ENCODE data around the gene DCAF7. TPM values are rescaled to one million over a fixed set of nuclear protein-coding genes. Genes with fewer than 3 reads are reported as not detected.
A peak's percentile ranks its signal among the peaks of the same experiment; 100 is the strongest.

Gene DCAF7
- total and polyA plus RNA-seq, 2 of the 4 experiments (the other 2 are of a cell fraction) = 40.9 to 52.8 TPM

- TF ChIP-seq, protein P1, sequence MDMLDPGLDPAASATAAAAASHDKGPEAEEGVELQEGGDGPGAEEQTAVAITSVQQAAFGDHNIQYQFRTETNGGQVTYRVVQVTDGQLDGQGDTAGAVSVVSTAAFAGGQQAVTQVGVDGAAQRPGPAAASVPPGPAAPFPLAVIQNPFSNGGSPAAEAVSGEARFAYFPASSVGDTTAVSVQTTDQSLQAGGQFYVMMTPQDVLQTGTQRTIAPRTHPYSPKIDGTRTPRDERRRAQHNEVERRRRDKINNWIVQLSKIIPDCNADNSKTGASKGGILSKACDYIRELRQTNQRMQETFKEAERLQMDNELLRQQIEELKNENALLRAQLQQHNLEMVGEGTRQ (IDR thresholded peaks at IDR 0.05; ENCODE audit: low read depth, low read length) = no peak
- no peak for TF ChIP-seq MAFK (IDR thresholded peaks at IDR 0.05; ENCODE audit: low read depth, low read length)
- no peak for TF ChIP-seq POLR2A (IDR thresholded peaks at IDR 0.05; ENCODE audit: low read depth, low read length)
- TF ChIP-seq MXI1 (IDR thresholded peaks at IDR 0.05; ENCODE audit: borderline replicate concordance, low read depth, low read length) = no peak
- TF ChIP-seq RFX5 (IDR thresholded peaks at IDR 0.05; ENCODE audit: low read depth, low read length) = no peak
- no peak for TF ChIP-seq CHD1 (IDR thresholded peaks at IDR 0.05; ENCODE audit: low read depth, low read length)
- no peak for TF ChIP-seq RCOR1 (IDR thresholded peaks at IDR 0.05; ENCODE audit: insufficient replicate concordance, low read length)
- TF ChIP-seq CTCF (conservative IDR thresholded peaks at IDR 0.05; ENCODE audit: low read depth, low read length) = no peak
- TF ChIP-seq RAD21 (IDR thresholded peaks at IDR 0.05; ENCODE audit: low read length) = no peak
- TF ChIP-seq MAZ (IDR thresholded peaks at IDR 0.05; ENCODE audit: borderline replicate concordance, low read depth, low read length) = no peak
- TF ChIP-seq, protein P2, sequence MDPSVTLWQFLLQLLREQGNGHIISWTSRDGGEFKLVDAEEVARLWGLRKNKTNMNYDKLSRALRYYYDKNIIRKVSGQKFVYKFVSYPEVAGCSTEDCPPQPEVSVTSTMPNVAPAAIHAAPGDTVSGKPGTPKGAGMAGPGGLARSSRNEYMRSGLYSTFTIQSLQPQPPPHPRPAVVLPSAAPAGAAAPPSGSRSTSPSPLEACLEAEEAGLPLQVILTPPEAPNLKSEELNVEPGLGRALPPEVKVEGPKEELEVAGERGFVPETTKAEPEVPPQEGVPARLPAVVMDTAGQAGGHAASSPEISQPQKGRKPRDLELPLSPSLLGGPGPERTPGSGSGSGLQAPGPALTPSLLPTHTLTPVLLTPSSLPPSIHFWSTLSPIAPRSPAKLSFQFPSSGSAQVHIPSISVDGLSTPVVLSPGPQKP (IDR thresholded peaks at IDR 0.05; ENCODE audit: borderline replicate concordance, low read depth, low read length) = no peak
- TF ChIP-seq BHLHE40 (IDR thresholded peaks at IDR 0.05; ENCODE audit: low read depth, low read length) = no peak
- no peak for TF ChIP-seq SMC3 (IDR thresholded peaks at IDR 0.05; ENCODE audit: low read depth, low read length)
- no peak for TF ChIP-seq NFE2L2 (IDR thresholded peaks at IDR 0.05; ENCODE audit: low read depth, low read length)
- no peak for TF ChIP-seq FOS (IDR thresholded peaks at IDR 0.05; ENCODE audit: low read depth, low read length)
- TF ChIP-seq CEBPB (IDR thresholded peaks at IDR 0.05; ENCODE audit: low read depth, low read length) = no peak
- H3K9me1 ChIP-seq (ENCODE audit: insufficient read depth, low read length) = 0 out of 2 replicates have a peak, but pooled peaks cover 3% of the 10 kb centered on the region
- H3K9ac ChIP-seq (ENCODE audit: low read depth, low read length) = no peak overlapping the region
- in situ Hi-C loops (cut with MboI; ENCODE audit: low sequenced_read_pairs) = no loop called here
- no peak overlapping the region for H2BK5ac ChIP-seq (ENCODE audit: low read depth, low read length, poor library complexity, severe bottlenecking)
- no peaks in the 10 kb centered on the region for H3K27me3 ChIP-seq (ENCODE audit: control insufficient read depth, insufficient read depth, low read length)
- DNase-seq (no peak), ATAC-seq (ENCODE audit: low read depth) (no peak)
- no peak overlapping the region for H3K18ac ChIP-seq (ENCODE audit: low read depth, low read length)
- H4K5ac ChIP-seq (ENCODE audit: low read depth, low read length) = no peak overlapping the region
- intact Hi-C loops (cut with micrococcal nuclease) = no loop called here
- no peak overlapping the region for H3K27ac ChIP-seq (ENCODE audit: insufficient read depth, low read length)
- ChIA-PET CTCF (no interaction called here), POLR2A (ENCODE audit: unreplicated experiment) (interaction anchor here (0.7 kb wide), 1 partner anchor 77 kb away, joined by 3 read pairs; no protein-coding TSS in a partner anchor)
- BruUV-seq (replicated peaks) = TSS peak; percentile 22
- H2AK5ac ChIP-seq (ENCODE audit: low read depth, low read length) = no peak overlapping the region
- no peak overlapping the region for H3K4ac ChIP-seq (ENCODE audit: low read depth, low read length)
- dilution Hi-C loops (cut with HindIII; ENCODE audit: low sequenced_read_pairs, unreplicated experiment) = no loop called here
- no CpG with 5 or more reads among the region's 3 CpGs for WGBS, 2 experiments (ENCODE audit: extremely low coverage in 2 of 2, insufficient read length in 1 of 2)
- H2BK20ac ChIP-seq (ENCODE audit: low read depth, low read length) = no peak overlapping the region
- peaks cover 19 to 36% of the 10 kb centered on the region in 2 experiments; a peak in 3 of 4 replicates for H3K79me1 ChIP-seq (ENCODE audit: low read depth in 1 of 2, low read length in 2 of 2)
- no peak overlapping the region for H2AFZ ChIP-seq (replicated peaks; ENCODE audit: low read length, poor library complexity)
- H3K4me3 ChIP-seq (ENCODE audit: insufficient read depth, low read depth, low read length) = no peak overlapping the region
- H3K23ac ChIP-seq (ENCODE audit: low read depth, low read length) = no peak overlapping the region
- no peak overlapping the region for H3K4me2 ChIP-seq (ENCODE audit: low read depth, low read length)
- H3K36me3 ChIP-seq (ENCODE audit: control insufficient read depth, insufficient read depth, low read length) = peaks cover 46% of the 10 kb centered on the region
- no peak overlapping the region for H3K14ac ChIP-seq (replicated peaks; ENCODE audit: low read depth, low read length)
- no peaks in the 10 kb centered on the region for H3K4me1 ChIP-seq (ENCODE audit: control insufficient read depth, insufficient read depth, low read length)
- H2BK15ac ChIP-seq (ENCODE audit: low read depth, low read length) = no peak overlapping the region
- no peaks in the 10 kb centered on the region for H3K9me3 ChIP-seq (ENCODE audit: control insufficient read depth, insufficient read depth, low read length)
- no peak overlapping the region for H2AK9ac ChIP-seq (replicated peaks; ENCODE audit: low read depth, low read length, poor library complexity)
- no peak overlapping the region for H4K91ac ChIP-seq (ENCODE audit: insufficient read depth, low read depth, low read length)
- no peak overlapping the region for H2BK120ac ChIP-seq (ENCODE audit: low read depth, low read length)
- H3K56ac ChIP-seq (ENCODE audit: extremely low read depth, insufficient read depth, low read length) = no peak overlapping the region
- H4K20me1 ChIP-seq (ENCODE audit: insufficient read depth, low read length) = no peaks in the 10 kb centered on the region
- H4K8ac ChIP-seq (ENCODE audit: low read depth in 2 of 2, low read length in 2 of 2) = no peak overlapping the region
These were observed 42.5 kb downstream of the DCAF7 start for GRCh38 chr17:63592797-63593196.

Measured in IMR-90 (cell line).